ENCODE results near the gene TARBP1. TPM values are rescaled to one million over a fixed set of nuclear protein-coding genes. Genes with fewer than 3 reads are reported as not detected.

Gene TARBP1
- total and polyA plus RNA-seq, 2 of the 4 experiments (the other 2 are of a cell fraction), result 10.6 to 17.7 TPM

- 100% methylated on average over 2 of the region's 11 CpGs; no CpG with 5 or more reads in 1 of the 2 experiments for WGBS, 2 experiments (ENCODE audit: extremely low coverage in 2 of 2, insufficient read length in 1 of 2)
- no peak for ATAC-seq (ENCODE audit: low read depth)
- Histone ChIP-seq H2AFZ (replicated peaks; ENCODE audit: low read length, poor library complexity) (no peak overlapping the region), H2BK20ac (ENCODE audit: low read depth, low read length) (peak overlapping the region; percentile 6; the same call in 1 of the 2 replicates), H3K4me2 (ENCODE audit: low read depth, low read length) (no peak overlapping the region), H4K91ac (ENCODE audit: insufficient read depth, low read depth, low read length) (no peak overlapping the region), H3K27ac (ENCODE audit: insufficient read depth, low read length) (no peak overlapping the region), H3K23ac (ENCODE audit: low read depth, low read length) (no peak overlapping the region), H2AK9ac (replicated peaks; ENCODE audit: low read depth, low read length, poor library complexity) (no peak overlapping the region), H2BK5ac (ENCODE audit: low read depth, low read length, poor library complexity, severe bottlenecking) (peak overlapping the region; percentile 44), H4K20me1 (ENCODE audit: insufficient read depth, low read length) (no peaks in the 10 kb centered on the region), H2BK120ac (ENCODE audit: low read depth, low read length) (peak overlapping the region; percentile 61), H3K18ac (ENCODE audit: low read depth, low read length) (no peak overlapping the region; the same call in none of the 2 replicates), H4K8ac (ENCODE audit: low read depth in 2 of 2, low read length in 2 of 2) (no peak overlapping the region; a peak in 1 of 4 replicates), H2BK15ac (ENCODE audit: low read depth, low read length) (peak overlapping the region; percentile 81; the same call in 2 of the 3 replicates), H3K56ac (ENCODE audit: extremely low read depth, insufficient read depth, low read length) (no peak overlapping the region), H3K79me1 (ENCODE audit: low read depth in 1 of 2, low read length in 2 of 2) (no peaks in the 10 kb centered on the region), H3K9me1 (ENCODE audit: insufficient read depth, low read length) (no peaks in the 10 kb centered on the region; the same call in 1 of the 2 replicates), H3K14ac (replicated peaks; ENCODE audit: low read depth, low read length) (0 out of 2 replicates have a peak overlapping the region, but pooled peaks have one; percentile 19), H3K36me3 (ENCODE audit: control insufficient read depth, insufficient read depth, low read length) (no peaks in the 10 kb centered on the region), H2AK5ac (ENCODE audit: low read depth, low read length) (peak overlapping the region; percentile 29), H3K4ac (ENCODE audit: low read depth, low read length) (no peak overlapping the region), H3K9ac (ENCODE audit: low read depth, low read length) (no peak overlapping the region), H3K9me3 (ENCODE audit: control insufficient read depth, insufficient read depth, low read length) (no peaks in the 10 kb centered on the region), H3K4me3 (ENCODE audit: insufficient read depth, low read depth, low read length) (no peak overlapping the region), H3K4me1 (ENCODE audit: control insufficient read depth, insufficient read depth, low read length) (peaks cover 15% of the 10 kb centered on the region), H4K5ac (ENCODE audit: low read depth, low read length) (no peak overlapping the region), H3K27me3 (ENCODE audit: control insufficient read depth, insufficient read depth, low read length) (no peaks in the 10 kb centered on the region)
- no peak for TF ChIP-seq CHD1 (IDR thresholded peaks at IDR 0.05; ENCODE audit: low read depth, low read length)
- no peak for TF ChIP-seq MAZ (IDR thresholded peaks at IDR 0.05; ENCODE audit: borderline replicate concordance, low read depth, low read length)
- no peak for TF ChIP-seq CTCF (conservative IDR thresholded peaks at IDR 0.05; ENCODE audit: low read depth, low read length)
- TF ChIP-seq POLR2A (IDR thresholded peaks at IDR 0.05; ENCODE audit: low read depth, low read length), result no peak
- no peak for TF ChIP-seq SMC3 (IDR thresholded peaks at IDR 0.05; ENCODE audit: low read depth, low read length)
- no peak for TF ChIP-seq BHLHE40 (IDR thresholded peaks at IDR 0.05; ENCODE audit: low read depth, low read length)
- TF ChIP-seq MAFK (IDR thresholded peaks at IDR 0.05; ENCODE audit: low read depth, low read length), result no peak
- no peak for TF ChIP-seq RCOR1 (IDR thresholded peaks at IDR 0.05; ENCODE audit: insufficient replicate concordance, low read length)
- TF ChIP-seq FOS (IDR thresholded peaks at IDR 0.05; ENCODE audit: low read depth, low read length), result no peak
- ChIA-PET CTCF (no interaction called here), POLR2A (ENCODE audit: unreplicated experiment) (interaction anchor here (0.5 kb wide), 1 partner anchor 96 kb away, joined by 3 read pairs; no protein-coding TSS in a partner anchor)
- BruUV-seq (replicated peaks), result no TSS peak
- intact Hi-C loops (cut with micrococcal nuclease) (no loop called here), in situ Hi-C loops (cut with MboI; ENCODE audit: low sequenced_read_pairs) (no loop called here), dilution Hi-C loops (cut with HindIII; ENCODE audit: low sequenced_read_pairs, unreplicated experiment) (no loop called here)
- no peak for DNase-seq
Observed at GRCh38 chr1:234507626-234508387, 28.8 kb upstream of the TARBP1 start.

All from IMR-90 (cell line).